Activated CD8-positive, alpha-beta memory T cell treated with anti-CD3 and anti-CD28 coated beads, Interleukin-2, amount 50 U/mL, for 1 hour (primary cell): ENCODE data around the gene CACNG6.
"Not testable (repeated sequence)": the region's sequence is repeated elsewhere in the genome, so short reads cannot be mapped to it uniquely, and the experiment has no call there.

Experiments
- DNase-seq: peaks from one replicate; pipeline ENCODE4 v3.0.0-alpha.2; 2020; ENCODE audit errors: extremely low read depth

Gene CACNG6

GRCh38 chr19:54002495-54003315 lies 11.3 kb downstream of the CACNG6 start:
- DNase-seq: no peak

GRCh38 chr19:54009440-54009839 lies 18.0 kb downstream of the CACNG6 start:
- no peak for DNase-seq

GRCh38 chr19:54010474-54010873 lies 19.0 kb downstream of the CACNG6 start:
- no peak for DNase-seq

- DNase-seq: no peak
These were observed 20.2 kb downstream of the CACNG6 start for GRCh38 chr19:54011507-54012211.

- no peak for DNase-seq
These were observed 22.4 kb downstream of the CACNG6 start for GRCh38 chr19:54013866-54014265.

- DNase-seq: no peak
These were observed 23.6 kb downstream of the CACNG6 start for GRCh38 chr19:54014920-54015560.

- no peak for DNase-seq
These were observed 25.8 kb downstream of the CACNG6 start for GRCh38 chr19:54017261-54017660.

- no peak for DNase-seq
These were observed 29.9 kb downstream of the CACNG6 start for GRCh38 chr19:54021363-54021762.

GRCh38 chr19:54021932-54022331 lies 30.5 kb downstream of the CACNG6 start:
- no peak for DNase-seq

- DNase-seq: no peak
These were observed 31.8 kb downstream of the CACNG6 start for GRCh38 chr19:54023191-54023590.

GRCh38 chr19:54024660-54025059 lies 33.2 kb downstream of the CACNG6 start:
- DNase-seq: no peak

GRCh38 chr19:54026656-54027055 lies 35.2 kb downstream of the CACNG6 start:
- DNase-seq: no peak

GRCh38 chr19:54029301-54029700 lies 37.9 kb downstream of the CACNG6 start:
- DNase-seq: no peak

- no peak for DNase-seq
These were observed 38.6 kb downstream of the CACNG6 start for GRCh38 chr19:54029930-54030490.

- DNase-seq: no peak
These were observed 39.6 kb downstream of the CACNG6 start for GRCh38 chr19:54030895-54031586.

- DNase-seq: no peak
These were observed 44.1 kb downstream of the CACNG6 start for GRCh38 chr19:54035215-54036178.

- not testable (repeated sequence) for DNase-seq
These were observed 45.1 kb downstream of the CACNG6 start for GRCh38 chr19:54036542-54036941.

- no peak for DNase-seq
These were observed 48.6 kb downstream of the CACNG6 start for GRCh38 chr19:54040003-54040402.

GRCh38 chr19:54041969-54042606 lies 50.7 kb downstream of the CACNG6 start:
- no peak for DNase-seq

GRCh38 chr19:54042989-54043388 lies 51.6 kb downstream of the CACNG6 start:
- no peak for DNase-seq
